ENCODE results near the gene PHLDB1. TPM values are rescaled to one million over a fixed set of nuclear protein-coding genes. Genes with fewer than 3 reads are reported as not detected.

PHLDB1 gene
- total and polyA plus RNA-seq, 2 donors (not counting 3 experiments of a cell fraction or from before 2014, with no cell fraction given): 99.7 to 183 TPM

GRCh38 chr11:118689852-118690552 lies 82.6 kb downstream of the PHLDB1 start:
- CTCF ChIA-PET: interaction anchor here (0.6 to 3.8 kb wide), 45 partner anchors 10 to 883 kb away, joined by 3 to 45 read pairs (median 4); partner anchors contain the start of genes BCL9L, DDX6, TREH and UPK2
- no peaks in the 10 kb centered on the region for H3K79me2 ChIP-seq (ENCODE audit: control insufficient read depth, insufficient read depth, low read length)
- POLR2A ChIA-PET: interaction anchor here (0.6 kb wide), 2 partner anchors 69 to 100 kb away, joined by 3 read pairs; no protein-coding TSS in a partner anchor
- peak overlapping the region; percentile 51 for H3K9ac ChIP-seq (replicated peaks; ENCODE audit: extremely low read depth, insufficient read depth, low read length)
- H4K20me1 ChIP-seq (replicated peaks; ENCODE audit: control insufficient read depth, extremely low read depth, insufficient read depth, low read length): no peaks in the 10 kb centered on the region
- H3K9me3 ChIP-seq (replicated peaks; ENCODE audit: control insufficient read depth, insufficient read depth, low read length): no peaks in the 10 kb centered on the region
- dilution Hi-C loops (cut with MboI; ENCODE audit: extremely low pct_ligation_motif_present, low sequenced_read_pairs): no loop called here
- H3K36me3 ChIP-seq (ENCODE audit: control insufficient read depth in 2 of 2, extremely low read depth in 1 of 2, insufficient read depth in 2 of 2, low read length in 2 of 2): no peaks in the 10 kb centered on the region
- H3K9me1 ChIP-seq (replicated peaks; ENCODE audit: control insufficient read depth, extremely low read depth, insufficient read depth, low read length): no peaks in the 10 kb centered on the region
- H3K4me3 ChIP-seq (replicated peaks in 1 of 3; ENCODE audit: insufficient read depth in 1 of 3, low read depth in 1 of 3, low read length in 3 of 3): peak overlapping the region in 2 of 3 experiments; percentile 22 to 34
- peak overlapping the region; percentile 77 for H3K4me2 ChIP-seq (ENCODE audit: insufficient read depth, low read length)
- TF ChIP-seq POLR2A (IDR thresholded peaks at IDR 0.05; ENCODE audit: low read depth, low read length): peak; percentile 58
- peak; percentile 52 for TF ChIP-seq POLR2AphosphoS5 (IDR thresholded peaks at IDR 0.05; ENCODE audit: insufficient read depth, low read depth, low read length)
- TF ChIP-seq EZH2 (IDR thresholded peaks at IDR 0.05; ENCODE audit: borderline replicate concordance, low read depth, low read length, severe bottlenecking): no peak
- TF ChIP-seq, protein P1, sequence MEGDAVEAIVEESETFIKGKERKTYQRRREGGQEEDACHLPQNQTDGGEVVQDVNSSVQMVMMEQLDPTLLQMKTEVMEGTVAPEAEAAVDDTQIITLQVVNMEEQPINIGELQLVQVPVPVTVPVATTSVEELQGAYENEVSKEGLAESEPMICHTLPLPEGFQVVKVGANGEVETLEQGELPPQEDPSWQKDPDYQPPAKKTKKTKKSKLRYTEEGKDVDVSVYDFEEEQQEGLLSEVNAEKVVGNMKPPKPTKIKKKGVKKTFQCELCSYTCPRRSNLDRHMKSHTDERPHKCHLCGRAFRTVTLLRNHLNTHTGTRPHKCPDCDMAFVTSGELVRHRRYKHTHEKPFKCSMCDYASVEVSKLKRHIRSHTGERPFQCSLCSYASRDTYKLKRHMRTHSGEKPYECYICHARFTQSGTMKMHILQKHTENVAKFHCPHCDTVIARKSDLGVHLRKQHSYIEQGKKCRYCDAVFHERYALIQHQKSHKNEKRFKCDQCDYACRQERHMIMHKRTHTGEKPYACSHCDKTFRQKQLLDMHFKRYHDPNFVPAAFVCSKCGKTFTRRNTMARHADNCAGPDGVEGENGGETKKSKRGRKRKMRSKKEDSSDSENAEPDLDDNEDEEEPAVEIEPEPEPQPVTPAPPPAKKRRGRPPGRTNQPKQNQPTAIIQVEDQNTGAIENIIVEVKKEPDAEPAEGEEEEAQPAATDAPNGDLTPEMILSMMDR (IDR thresholded peaks at IDR 0.05; ENCODE audit: extremely low read depth in 1 of 2, insufficient read depth in 1 of 2, low read depth in 1 of 2, low read length in 2 of 2): peak; percentile 91 to 97
- peaks cover 0 to 3% of the 10 kb centered on the region in 2 experiments for H3K27me3 ChIP-seq (ENCODE audit: control insufficient read depth in 2 of 2, insufficient read depth in 2 of 2, low read length in 2 of 2)
- H3K4me1 ChIP-seq (ENCODE audit: control insufficient read depth, extremely low read depth, insufficient read depth, low read length): no peaks in the 10 kb centered on the region
- peak; percentile 94 for FAIRE-seq
- no TSS peak for BruUV-seq (replicated peaks)
- peak; percentile 90 for DNase-seq (ENCODE audit: low read depth, low spot score)
- intact Hi-C loops (cut with micrococcal nuclease): loop anchor here (1.0 to 5.0 kb wide), 6 partner anchors 31 to 266 kb away; partner anchors contain the start of gene UPK2
- H3K27ac ChIP-seq (ENCODE audit: insufficient read depth, low read depth, low read length): peak overlapping the region; percentile 48
- peak overlapping the region; percentile 98 for H2AFZ ChIP-seq (ENCODE audit: low read depth, low read length)
